Right atrium auricular region (tissue), 2 donors: ENCODE results near the gene VTCN1. TPM values are rescaled to one million over a fixed set of nuclear protein-coding genes. Genes with fewer than 3 reads are reported as not detected.
"Not testable (repeated sequence)": the region's sequence is repeated elsewhere in the genome, so short reads cannot be mapped to it uniquely, and the experiment has no call there.

Experiments used
- DNase-seq: peaks from one replicate; pipeline ENCODE4 v3.0.0-alpha.2; 2019; ENCODE audit warnings: low spot score
- H3K27ac ChIP-seq, 2 donors: fragments of 200-600 bp; sonication (generic); 1 replicate in 1 of 2; 2 replicates in 1 of 2; pipeline ENCODE4 v1.5.1; 2016 to 2019
- H3K27me3 ChIP-seq, 2 donors: fragments of 200-600 bp; sonication (generic); one replicate each; pipeline versions ENCODE4 v1.5.1 to v1.6.0; 2017 to 2019
- H3K36me3 ChIP-seq: fragments of 200-600 bp; sonication (generic); one replicate; pipeline ENCODE4 v1.5.1; 2016
- H3K4me1 ChIP-seq, 2 donors: fragments of 200-600 bp; sonication (generic); one replicate each; pipeline versions ENCODE4 v1.5.1 to v1.6.0; 2017 to 2019
- H3K4me3 ChIP-seq, 2 donors: fragments of 200-600 bp; sonication (generic); 1 replicate in 1 of 2; 2 replicates in 1 of 2; pipeline ENCODE4 v1.5.1; 2017 to 2019; ENCODE audit warnings: mild to moderate bottlenecking in 1 of 2, moderate library complexity in 1 of 2
- H3K9me3 ChIP-seq, 2 donors: fragments of 200-600 bp; sonication (generic); one replicate each; pipeline ENCODE4 v1.5.1; 2019
- CTCF ChIP-seq, 2 donors: fragments of 200-600 bp; sonication (generic); IDR thresholded peaks; one replicate each; pipeline ENCODE4 v1.5.1; 2019; ENCODE audit warnings: antibody characterized with exemption in 2 of 2
- total RNA-seq, 2 donors: library from RNA; depleted of rRNA; stranded (reverse); fragments of >200 nt; gene quantifications; one replicate each; pipeline ENCODE4 v1.1.0, GENCODE V29; 2016

VTCN1 gene
- total RNA-seq, 2 donors from 2014 or later = not detected

- H3K9me3 ChIP-seq = no peaks in the 10 kb centered on the region
- no peak for DNase-seq
- no peak for TF ChIP-seq CTCF (IDR thresholded peaks at IDR 0.05)
- H3K27me3 ChIP-seq = no peaks in the 10 kb centered on the region
- peaks cover 47% of the 10 kb centered on the region for H3K36me3 ChIP-seq
- H3K4me3 ChIP-seq = no peak overlapping the region
- H3K4me1 ChIP-seq = peaks cover 0 to 6% of the 10 kb centered on the region in 2 donors
- no peak overlapping the region for H3K27ac ChIP-seq
Measured at GRCh38 chr1:117112047-117112717, 98.5 kb downstream of the VTCN1 start.

GRCh38 chr1:117110774-117111173 lies 100.0 kb downstream of the VTCN1 start:
- H3K27ac ChIP-seq = no peak overlapping the region
- peaks cover 47% of the 10 kb centered on the region for H3K36me3 ChIP-seq
- DNase-seq = no peak

GRCh38 chr1:117107364-117107763 lies 103.4 kb downstream of the VTCN1 start:
- no peak overlapping the region for H3K27ac ChIP-seq
- H3K4me3 ChIP-seq = no peak overlapping the region
- H3K4me1 ChIP-seq = no peaks in the 10 kb centered on the region
- no peaks in the 10 kb centered on the region for H3K9me3 ChIP-seq
- TF ChIP-seq CTCF (IDR thresholded peaks at IDR 0.05) = no peak
- DNase-seq = no peak
- no peaks in the 10 kb centered on the region for H3K27me3 ChIP-seq
- H3K36me3 ChIP-seq = peaks cover 20% of the 10 kb centered on the region

More at GRCh38 chr1:117110774-117111173, 100.0 kb downstream of the VTCN1 start:
- no peaks in the 10 kb centered on the region for H3K9me3 ChIP-seq
- H3K4me3 ChIP-seq = no peak overlapping the region
- H3K27me3 ChIP-seq = no peaks in the 10 kb centered on the region
- H3K4me1 ChIP-seq = no peaks in the 10 kb centered on the region
- no peak for TF ChIP-seq CTCF (IDR thresholded peaks at IDR 0.05)

GRCh38 chr1:117106478-117106877 lies 104.2 kb downstream of the VTCN1 start:
- no peak overlapping the region for H3K27ac ChIP-seq
- no peak overlapping the region for H3K4me3 ChIP-seq
- no peaks in the 10 kb centered on the region for H3K4me1 ChIP-seq
- DNase-seq = no peak
- H3K36me3 ChIP-seq = peaks cover 14% of the 10 kb centered on the region
- no peaks in the 10 kb centered on the region for H3K9me3 ChIP-seq
- TF ChIP-seq CTCF (IDR thresholded peaks at IDR 0.05) = no peak
- no peaks in the 10 kb centered on the region for H3K27me3 ChIP-seq

GRCh38 chr1:117105722-117106121 lies 105.0 kb downstream of the VTCN1 start:
- Histone ChIP-seq H3K27me3 (no peaks in the 10 kb centered on the region), H3K9me3 (no peaks in the 10 kb centered on the region), H3K4me1 (no peaks in the 10 kb centered on the region), H3K4me3 (no peak overlapping the region), H3K27ac (no peak overlapping the region), H3K36me3 (peaks cover 14% of the 10 kb centered on the region)
- DNase-seq = no peak
- no peak for TF ChIP-seq CTCF (IDR thresholded peaks at IDR 0.05)

- Histone ChIP-seq H3K9me3 (no peaks in the 10 kb centered on the region), H3K4me1 (no peaks in the 10 kb centered on the region), H3K27me3 (no peaks in the 10 kb centered on the region), H3K36me3 (peaks cover 9% of the 10 kb centered on the region), H3K27ac (no peak overlapping the region), H3K4me3 (no peak overlapping the region)
- no peak for DNase-seq
- no peak for TF ChIP-seq CTCF (IDR thresholded peaks at IDR 0.05)
Measured at GRCh38 chr1:117104986-117105385, 105.7 kb downstream of the VTCN1 start.

- not testable (repeated sequence) for H3K4me3 ChIP-seq, H3K36me3 ChIP-seq, DNase-seq, H3K27me3 ChIP-seq, H3K9me3 ChIP-seq, H3K27ac ChIP-seq, H3K4me1 ChIP-seq
Measured at GRCh38 chr1:117101858-117102257, 108.9 kb downstream of the VTCN1 start.
